DOHH2 (cell line): ENCODE data around the gene ZFHX3.

Experiments used
- H3F3A ChIP-seq: fragments of 200-600 bp; sonication (generic), shearing (Covaris generic); 2 replicates; pipeline ENCODE4 v1.6.0; 2016; ENCODE audit warnings: antibody characterized with exemption, mild to moderate bottlenecking; ENCODE audit not compliant: control insufficient read depth, insufficient read depth
- H3K27ac ChIP-seq: fragments of 200-600 bp; sonication (generic); 2 replicates; pipeline ENCODE4 v1.5.1; 2014; ENCODE audit warnings: low read depth, mild to moderate bottlenecking, low read length, moderate library complexity
- H3K27me3 ChIP-seq: fragments of 200-600 bp; sonication (generic); 2 replicates; pipeline ENCODE4 v1.6.1; 2014; ENCODE audit warnings: mild to moderate bottlenecking, low read length, mixed read lengths; ENCODE audit not compliant: control insufficient read depth
- H3K36me3 ChIP-seq: fragments of 200-600 bp; sonication (generic); 2 replicates; pipeline ENCODE4 v1.6.1; 2014; ENCODE audit warnings: mild to moderate bottlenecking, low read length, moderate library complexity, mixed read lengths; ENCODE audit not compliant: control insufficient read depth
- H3K4me1 ChIP-seq: fragments of 200-600 bp; sonication (generic); 2 replicates; pipeline ENCODE4 v1.6.1; 2014; ENCODE audit warnings: mild to moderate bottlenecking, low read length, mixed read lengths; ENCODE audit not compliant: control insufficient read depth
- H3K4me2 ChIP-seq: fragments of 200-600 bp; sonication (generic); 2 replicates; pipeline ENCODE4 v1.6.0; 2014; ENCODE audit warnings: mild to moderate bottlenecking, low read length, moderate library complexity
- H3K4me3 ChIP-seq: fragments of 200-600 bp; sonication (generic); 2 replicates; pipeline ENCODE4 v1.5.1; 2014; ENCODE audit warnings: mild to moderate bottlenecking, low read length, mixed read lengths
- H3K79me2 ChIP-seq: fragments of 200-600 bp; sonication (generic); 2 replicates; pipeline ENCODE4 v1.6.1; 2014; ENCODE audit warnings: mild to moderate bottlenecking, low read length, mixed read lengths; ENCODE audit not compliant: control insufficient read depth
- H3K9me2 ChIP-seq: fragments of 200-600 bp; sonication (generic); replicated peaks from 2 replicates; pipeline ENCODE4 v1.6.1; 2014; ENCODE audit warnings: mild to moderate bottlenecking, low read length, mixed read lengths; ENCODE audit not compliant: control insufficient read depth
- H3K9me3 ChIP-seq: fragments of 200-600 bp; sonication (generic); 2 replicates; pipeline ENCODE4 v1.6.1; 2014; ENCODE audit warnings: antibody characterized with exemption, low read length, mixed read lengths; ENCODE audit not compliant: control insufficient read depth, insufficient read depth
- H4K20me1 ChIP-seq: fragments of 200-600 bp; sonication (generic); 2 replicates; pipeline ENCODE4 v1.6.0; 2014; ENCODE audit warnings: low read depth, mild to moderate bottlenecking, antibody characterized with exemption, low read length, moderate library complexity; ENCODE audit not compliant: control insufficient read depth, insufficient read depth
- CTCF ChIP-seq: fragments of 200-600 bp; sonication (generic); IDR thresholded peaks from one replicate; pipeline ENCODE4 v1.5.1; 2014; ENCODE audit warnings: antibody characterized with exemption, mild to moderate bottlenecking, low read depth, low read length; ENCODE audit not compliant: poor library complexity, severe bottlenecking
- EZH2phosphoT487 ChIP-seq: fragments of 200-600 bp; sonication (generic); IDR thresholded peaks from 2 replicates; pipeline ENCODE4 v1.6.1; 2017; ENCODE audit warnings: borderline replicate concordance, mild to moderate bottlenecking, antibody characterized with exemption, low read length, moderate library complexity, mixed read lengths

ZFHX3 gene

DNA sequence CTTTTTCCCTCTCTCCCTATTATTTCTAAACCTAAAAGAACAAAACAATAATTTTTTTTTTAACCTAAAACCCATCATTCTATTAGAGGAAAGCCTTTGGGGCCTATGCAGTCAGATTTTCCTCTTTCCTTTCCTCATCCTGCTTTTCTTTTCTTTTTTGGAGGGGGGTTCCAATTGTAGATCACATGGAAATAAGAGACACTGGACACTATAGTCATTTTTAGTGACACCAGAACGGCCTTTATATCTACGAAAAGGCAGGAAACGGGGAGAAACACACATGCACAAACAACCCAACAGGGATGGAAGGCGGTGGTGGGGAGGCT, 5.1 kb upstream of the ZFHX3 start:
- TF ChIP-seq EZH2phosphoT487, result no peak
- no peak for TF ChIP-seq CTCF
- no peak overlapping the region for H3K4me3 ChIP-seq
- H3K36me3 ChIP-seq, result no peaks in the 10 kb centered on the region
- no peak overlapping the region for H3K4me2 ChIP-seq
- H3K9me3 ChIP-seq, result no peaks in the 10 kb centered on the region
- H3K9me2 ChIP-seq, result no peaks in the 10 kb centered on the region
- H3K79me2 ChIP-seq, result peaks cover 89% of the 10 kb centered on the region
- peaks cover 24% of the 10 kb centered on the region for H4K20me1 ChIP-seq
- peaks cover 12% of the 10 kb centered on the region for H3F3A ChIP-seq
- no peak overlapping the region for H3K27ac ChIP-seq
- peaks cover 64% of the 10 kb centered on the region for H3K4me1 ChIP-seq
- H3K27me3 ChIP-seq, result peaks cover 9% of the 10 kb centered on the region; the same call in 1 of the 2 replicates

DNA sequence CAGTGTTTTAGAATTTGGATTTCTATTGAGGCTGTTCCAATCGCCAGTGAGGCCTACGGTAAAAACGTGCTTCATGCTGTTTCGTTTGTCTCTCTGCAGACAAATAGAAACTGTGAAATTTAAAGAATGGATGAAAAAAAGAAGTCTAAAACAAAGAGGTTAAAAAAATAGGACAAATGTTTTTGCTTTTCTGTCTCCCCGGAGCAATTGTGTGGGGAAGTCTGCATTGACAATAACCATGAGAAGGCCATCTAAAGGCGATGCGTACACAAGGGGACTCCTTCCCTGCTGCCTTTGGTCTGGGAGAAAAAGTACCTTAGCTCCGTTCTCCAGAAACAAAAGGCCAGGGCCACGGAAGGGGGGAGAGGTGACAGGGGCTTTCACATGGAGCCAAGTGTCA, 4.6 kb upstream of the ZFHX3 start:
- no peak for TF ChIP-seq CTCF
- TF ChIP-seq EZH2phosphoT487, result no peak
- Histone ChIP-seq H3K4me2 (no peak overlapping the region), H3K9me2 (no peaks in the 10 kb centered on the region), H3K4me3 (no peak overlapping the region), H3K4me1 (peaks cover 67% of the 10 kb centered on the region), H3K9me3 (no peaks in the 10 kb centered on the region), H3K27ac (no peak overlapping the region), H3F3A (peaks cover 12% of the 10 kb centered on the region), H3K27me3 (peaks cover 11% of the 10 kb centered on the region), H3K36me3 (no peaks in the 10 kb centered on the region), H3K79me2 (peaks cover 92% of the 10 kb centered on the region), H4K20me1 (peaks cover 24% of the 10 kb centered on the region)

GRCh38 chr16:73051961-73052360, 4.0 kb upstream of the ZFHX3 start:
- TF ChIP-seq EZH2phosphoT487 (no peak), CTCF (no peak)
- Histone ChIP-seq H3K9me2 (no peaks in the 10 kb centered on the region), H4K20me1 (peaks cover 26% of the 10 kb centered on the region), H3K4me1 (peaks cover 67% of the 10 kb centered on the region), H3F3A (peaks cover 13% of the 10 kb centered on the region), H3K79me2 (peaks cover 90% of the 10 kb centered on the region), H3K4me2 (no peak overlapping the region), H3K4me3 (no peak overlapping the region), H3K27ac (no peak overlapping the region), H3K9me3 (no peaks in the 10 kb centered on the region), H3K27me3 (peaks cover 16% of the 10 kb centered on the region), H3K36me3 (no peaks in the 10 kb centered on the region)

DNA sequence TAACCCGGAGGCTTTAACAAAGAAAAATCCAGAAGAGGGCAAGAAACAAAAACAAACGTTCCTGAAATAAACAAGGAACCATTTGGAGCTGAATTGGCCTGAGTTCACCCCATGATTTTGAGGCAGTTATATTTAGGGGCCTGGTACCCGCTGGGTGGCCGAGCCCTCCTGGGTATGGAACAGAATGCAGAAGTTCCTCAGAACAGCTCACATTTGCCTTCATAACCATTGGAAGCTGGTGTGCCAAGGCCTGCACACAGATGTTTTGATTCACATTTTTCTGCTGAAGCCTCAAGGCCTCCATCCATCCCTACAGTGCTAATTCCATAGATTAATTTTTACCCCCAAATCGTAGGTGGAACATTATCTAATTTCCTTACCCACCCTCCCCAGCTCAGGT, 3.3 kb upstream of the ZFHX3 start:
- peaks cover 19% of the 10 kb centered on the region for H3K27me3 ChIP-seq
- H4K20me1 ChIP-seq, result peaks cover 25% of the 10 kb centered on the region
- H3K9me3 ChIP-seq, result no peaks in the 10 kb centered on the region
- TF ChIP-seq CTCF (no peak), EZH2phosphoT487 (no peak)
- peaks cover 64% of the 10 kb centered on the region for H3K4me1 ChIP-seq
- 0 out of 2 replicates have a peak overlapping the region, but pooled peaks have one; percentile 12 for H3K4me2 ChIP-seq
- H3K27ac ChIP-seq, result no peak overlapping the region
- no peak overlapping the region for H3K4me3 ChIP-seq
- peaks cover 9% of the 10 kb centered on the region for H3F3A ChIP-seq
- no peaks in the 10 kb centered on the region for H3K9me2 ChIP-seq
- H3K36me3 ChIP-seq, result no peaks in the 10 kb centered on the region
- H3K79me2 ChIP-seq, result peaks cover 87% of the 10 kb centered on the region
